ENCODE results near the gene SSTR1. TPM values are rescaled to one million over a fixed set of nuclear protein-coding genes. Genes with fewer than 3 reads are reported as not detected.

SSTR1 gene
- total RNA-seq, 4 donors from 2014 or later, result 2.5 to 13.1 (median 9.8) TPM

DNA sequence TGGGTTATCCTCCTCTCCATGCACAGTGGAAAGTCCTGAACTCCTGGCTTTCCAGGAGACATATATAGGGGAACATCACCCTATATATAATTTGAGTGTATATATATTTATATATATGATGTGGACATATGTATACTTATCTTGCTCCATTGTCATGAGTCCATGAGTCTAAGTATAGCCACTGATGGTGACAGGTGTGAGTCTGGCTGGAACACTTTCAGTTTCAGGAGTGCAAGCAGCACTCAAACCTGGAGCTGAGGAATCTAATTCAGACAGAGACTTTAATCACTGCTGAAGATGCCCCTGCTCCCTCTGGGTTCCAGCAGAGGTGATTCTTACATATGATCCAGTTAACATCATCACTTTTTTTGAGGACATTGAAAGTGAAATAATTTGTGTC is 4.4 kb downstream of the SSTR1 start:
- TF ChIP-seq, protein P1, sequence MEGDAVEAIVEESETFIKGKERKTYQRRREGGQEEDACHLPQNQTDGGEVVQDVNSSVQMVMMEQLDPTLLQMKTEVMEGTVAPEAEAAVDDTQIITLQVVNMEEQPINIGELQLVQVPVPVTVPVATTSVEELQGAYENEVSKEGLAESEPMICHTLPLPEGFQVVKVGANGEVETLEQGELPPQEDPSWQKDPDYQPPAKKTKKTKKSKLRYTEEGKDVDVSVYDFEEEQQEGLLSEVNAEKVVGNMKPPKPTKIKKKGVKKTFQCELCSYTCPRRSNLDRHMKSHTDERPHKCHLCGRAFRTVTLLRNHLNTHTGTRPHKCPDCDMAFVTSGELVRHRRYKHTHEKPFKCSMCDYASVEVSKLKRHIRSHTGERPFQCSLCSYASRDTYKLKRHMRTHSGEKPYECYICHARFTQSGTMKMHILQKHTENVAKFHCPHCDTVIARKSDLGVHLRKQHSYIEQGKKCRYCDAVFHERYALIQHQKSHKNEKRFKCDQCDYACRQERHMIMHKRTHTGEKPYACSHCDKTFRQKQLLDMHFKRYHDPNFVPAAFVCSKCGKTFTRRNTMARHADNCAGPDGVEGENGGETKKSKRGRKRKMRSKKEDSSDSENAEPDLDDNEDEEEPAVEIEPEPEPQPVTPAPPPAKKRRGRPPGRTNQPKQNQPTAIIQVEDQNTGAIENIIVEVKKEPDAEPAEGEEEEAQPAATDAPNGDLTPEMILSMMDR (IDR thresholded peaks at IDR 0.05), result no peak
- Histone ChIP-seq H3K4me3 (no peak overlapping the region), H3K27ac (no peak overlapping the region), H3K36me3 (no peaks in the 10 kb centered on the region), H3K27me3 (no peaks in the 10 kb centered on the region), H3K4me1 (peaks cover 0 to 14% (median 0%) of the 10 kb centered on the region in 4 donors), H3K9me3 (no peaks in the 10 kb centered on the region)
- DNase-seq, result no peak

DNA sequence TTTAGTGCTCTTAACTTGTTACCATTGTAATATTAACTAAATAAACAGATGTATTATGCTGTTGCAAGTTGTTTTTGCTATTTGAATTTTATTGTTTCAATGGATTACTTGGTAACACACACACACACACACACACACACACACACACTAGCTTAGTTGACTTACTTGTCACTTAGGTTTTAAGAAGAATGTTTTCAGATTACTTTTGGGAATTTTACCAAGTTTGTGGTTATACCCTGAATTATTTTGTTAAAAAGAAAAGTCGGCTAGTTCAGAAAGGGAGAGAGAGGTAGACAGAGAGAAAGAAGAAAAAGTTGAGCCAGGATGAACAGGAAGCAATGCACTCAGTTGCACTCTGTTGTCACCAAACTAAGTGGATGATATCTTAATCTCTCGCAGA is 5.3 kb downstream of the SSTR1 start:
- H3K9me3 ChIP-seq, result no peaks in the 10 kb centered on the region
- H3K4me3 ChIP-seq, result no peak overlapping the region
- no peak for DNase-seq
- no peak overlapping the region for H3K27ac ChIP-seq
- peaks cover 0 to 14% (median 0%) of the 10 kb centered on the region in 4 donors for H3K4me1 ChIP-seq
- TF ChIP-seq POLR2A (IDR thresholded peaks at IDR 0.05), result no peak
- TF ChIP-seq, protein P1 (IDR thresholded peaks at IDR 0.05), result no peak
- H3K36me3 ChIP-seq, result no peaks in the 10 kb centered on the region
- no peaks in the 10 kb centered on the region for H3K27me3 ChIP-seq

DNA sequence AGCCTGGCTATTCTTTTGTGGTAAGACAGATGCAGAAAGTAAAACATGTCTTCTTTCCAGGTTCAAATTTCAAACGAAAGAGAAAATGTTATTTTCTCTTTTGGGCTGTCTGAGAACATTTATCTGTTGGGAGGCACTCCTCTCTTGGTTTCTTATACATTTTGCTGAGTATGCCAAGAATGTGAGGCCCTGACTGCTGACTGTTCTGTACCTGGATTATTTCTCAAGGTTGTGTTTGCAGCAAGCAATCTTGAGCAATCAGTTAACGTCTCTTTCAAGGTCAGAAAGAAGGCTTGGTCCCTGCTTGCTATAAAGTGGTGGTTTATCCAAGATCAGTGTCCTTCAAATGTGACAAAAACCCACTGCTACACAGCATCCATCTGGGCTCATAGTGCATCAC is 9.8 kb downstream of the SSTR1 start:
- H3K27ac ChIP-seq, result no peak overlapping the region

DNA sequence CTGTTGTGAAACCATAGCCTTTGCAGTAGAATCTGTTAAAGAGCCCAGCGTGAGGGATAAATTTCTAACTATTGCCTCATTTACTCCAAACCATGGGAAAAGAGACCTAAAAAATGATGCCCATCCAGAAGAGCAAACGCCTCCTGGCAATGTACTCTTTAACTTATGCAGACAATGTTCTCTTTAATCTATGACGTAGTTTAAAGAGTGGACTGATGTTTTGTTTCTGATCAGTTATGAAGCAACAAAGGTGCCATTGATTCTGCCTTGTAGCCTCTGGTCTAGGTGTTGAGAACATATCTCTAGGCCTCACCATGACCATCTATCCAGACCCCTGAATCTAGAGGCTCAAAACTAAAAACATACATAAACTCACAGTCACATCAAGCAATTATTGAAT is 13.4 kb downstream of the SSTR1 start:
- no peak overlapping the region for H3K27ac ChIP-seq
- no peak overlapping the region for H3K4me3 ChIP-seq
- no peaks in the 10 kb centered on the region for H3K36me3 ChIP-seq
- DNase-seq, result no peak
- no peaks in the 10 kb centered on the region for H3K4me1 ChIP-seq
- TF ChIP-seq, protein P1 (IDR thresholded peaks at IDR 0.05), result no peak
- TF ChIP-seq POLR2A (IDR thresholded peaks at IDR 0.05), result no peak
- H3K27me3 ChIP-seq, result no peaks in the 10 kb centered on the region
- H3K9me3 ChIP-seq, result no peaks in the 10 kb centered on the region

More for the DNA sequence above, 9.8 kb downstream of the SSTR1 start:
- no peaks in the 10 kb centered on the region for H3K36me3 ChIP-seq
- H3K9me3 ChIP-seq, result no peaks in the 10 kb centered on the region
- no peak for DNase-seq
- H3K27me3 ChIP-seq, result no peaks in the 10 kb centered on the region
- TF ChIP-seq, protein P1 (IDR thresholded peaks at IDR 0.05), result no peak
- TF ChIP-seq POLR2A (IDR thresholded peaks at IDR 0.05), result no peak
- H3K4me1 ChIP-seq, result no peaks in the 10 kb centered on the region
- no peak overlapping the region for H3K4me3 ChIP-seq

DNA sequence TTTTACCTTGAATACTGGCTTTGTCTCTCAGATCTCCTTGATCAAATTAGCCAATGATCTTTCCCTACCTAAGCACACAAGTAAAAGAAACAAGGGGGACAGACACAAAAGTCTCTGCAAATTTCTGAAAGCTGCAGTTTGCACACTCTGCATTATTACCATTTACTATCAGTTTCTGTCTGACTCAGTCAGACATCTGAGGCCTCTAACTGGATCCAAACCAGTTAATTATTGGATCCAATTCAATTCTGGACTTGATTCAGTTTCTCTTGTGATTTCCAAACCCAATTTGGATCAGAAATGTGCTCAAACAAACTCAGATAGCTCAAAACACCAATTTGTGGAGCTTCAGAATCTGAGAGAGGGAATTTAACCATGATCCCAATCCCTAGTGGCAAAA is 16.6 kb downstream of the SSTR1 start:
- no peaks in the 10 kb centered on the region for H3K36me3 ChIP-seq
- TF ChIP-seq, protein P1 (IDR thresholded peaks at IDR 0.05), result no peak
- no peak for TF ChIP-seq POLR2A (IDR thresholded peaks at IDR 0.05)
- no peak overlapping the region for H3K27ac ChIP-seq
- no peak overlapping the region for H3K4me3 ChIP-seq
- no peak for DNase-seq
- H3K27me3 ChIP-seq, result no peaks in the 10 kb centered on the region
- H3K9me3 ChIP-seq, result no peaks in the 10 kb centered on the region
- no peaks in the 10 kb centered on the region for H3K4me1 ChIP-seq

DNA sequence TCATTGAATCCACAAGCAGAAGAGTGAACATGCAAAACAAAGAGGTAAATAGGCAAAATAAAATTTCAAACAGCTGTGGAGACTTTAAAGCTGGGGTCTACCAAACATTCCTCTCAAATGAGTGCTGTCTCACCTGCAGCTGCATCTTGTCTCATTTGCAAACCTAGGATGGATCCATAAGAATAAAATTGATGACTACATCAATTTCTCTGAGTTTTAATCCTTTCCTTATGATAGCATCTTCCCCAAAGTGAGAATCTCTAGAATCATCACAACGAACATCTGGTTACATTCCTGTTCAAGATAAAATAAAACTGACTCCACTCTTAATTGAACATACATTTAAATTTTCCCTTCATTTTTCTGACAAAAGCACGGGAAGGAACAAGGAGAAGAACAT is 18.2 kb downstream of the SSTR1 start:
- no peaks in the 10 kb centered on the region for H3K4me1 ChIP-seq
- H3K27ac ChIP-seq, result no peak overlapping the region
- no peak for DNase-seq
- TF ChIP-seq POLR2A (IDR thresholded peaks at IDR 0.05), result no peak
- TF ChIP-seq, protein P1 (IDR thresholded peaks at IDR 0.05), result no peak
- H3K27me3 ChIP-seq, result no peaks in the 10 kb centered on the region
- H3K9me3 ChIP-seq, result no peaks in the 10 kb centered on the region
- H3K4me3 ChIP-seq, result no peak overlapping the region
- H3K36me3 ChIP-seq, result no peaks in the 10 kb centered on the region

Measured in Peyer's patch (tissue), 4 donors.